ENCODE results near the gene MARCKSL1. TPM values are rescaled to one million over a fixed set of nuclear protein-coding genes. Genes with fewer than 3 reads are reported as not detected.

Gene MARCKSL1
- total and polyA plus RNA-seq, 3 donors from 2014 or later: 288 to 326 (median 312) TPM

- H3K4me1 ChIP-seq: no peaks in the 10 kb centered on the region
- H3K9me3 ChIP-seq: no peaks in the 10 kb centered on the region
- no peak overlapping the region for H3K4me3 ChIP-seq
- H3K27me3 ChIP-seq: no peaks in the 10 kb centered on the region
- no peak overlapping the region for H3K27ac ChIP-seq
- no peak for TF ChIP-seq POLR2A (IDR thresholded peaks at IDR 0.05)
- TF ChIP-seq CTCF (IDR thresholded peaks at IDR 0.05): no peak
- no peak for DNase-seq
- no peaks in the 10 kb centered on the region for H3K36me3 ChIP-seq (ENCODE audit: low read depth, missing control alignments)
- intact Hi-C loops (cut with DNase I; ENCODE audit: low total_unique reads): no loop called here
- 55 to 79% methylated on average over 1 of the region's 1 CpG for WGBS, 2 donors
Observed at GRCh38 chr1:32373996-32374592, 38.1 kb upstream of the MARCKSL1 start.

- TF ChIP-seq CTCF (IDR thresholded peaks at IDR 0.05): no peak
- TF ChIP-seq POLR2A (IDR thresholded peaks at IDR 0.05): no peak
- no peaks in the 10 kb centered on the region for H3K9me3 ChIP-seq
- intact Hi-C loops (cut with DNase I; ENCODE audit: low total_unique reads): no loop called here
- WGBS, 2 donors: 80 to 86% methylated on average over 5 of the region's 5 CpGs
- DNase-seq: no peak
- H3K4me1 ChIP-seq: no peaks in the 10 kb centered on the region
- H3K27ac ChIP-seq: no peak overlapping the region
- no peaks in the 10 kb centered on the region for H3K27me3 ChIP-seq
- no peak overlapping the region for H3K4me3 ChIP-seq
- no peaks in the 10 kb centered on the region for H3K36me3 ChIP-seq (ENCODE audit: low read depth, missing control alignments)
Observed at GRCh38 chr1:32372149-32372756, 36.2 kb upstream of the MARCKSL1 start.

GRCh38 chr1:32367912-32368635, 32.0 kb upstream of the MARCKSL1 start:
- WGBS, 2 donors: 96% methylated on average over 7 of the region's 7 CpGs
- Histone ChIP-seq H3K4me3 (no peak overlapping the region), H3K36me3 (ENCODE audit: low read depth, missing control alignments) (no peaks in the 10 kb centered on the region), H3K27ac (no peak overlapping the region), H3K27me3 (no peaks in the 10 kb centered on the region), H3K4me1 (peaks cover 7% of the 10 kb centered on the region), H3K9me3 (no peaks in the 10 kb centered on the region)
- no peak for DNase-seq
- intact Hi-C loops (cut with DNase I; ENCODE audit: low total_unique reads): no loop called here
- TF ChIP-seq CTCF (IDR thresholded peaks at IDR 0.05): no peak
- TF ChIP-seq POLR2A (IDR thresholded peaks at IDR 0.05): no peak

GRCh38 chr1:32365445-32365844, 29.4 kb upstream of the MARCKSL1 start:
- TF ChIP-seq CTCF (IDR thresholded peaks at IDR 0.05) (no peak), POLR2A (IDR thresholded peaks at IDR 0.05) (no peak)
- Histone ChIP-seq H3K36me3 (ENCODE audit: low read depth, missing control alignments) (no peaks in the 10 kb centered on the region), H3K4me1 (peaks cover 29% of the 10 kb centered on the region), H3K27me3 (no peaks in the 10 kb centered on the region), H3K27ac (peak overlapping the region in 1 of 2 donors; percentile 24), H3K9me3 (no peaks in the 10 kb centered on the region), H3K4me3 (no peak overlapping the region)
- WGBS, 2 donors: 73 to 77% methylated on average over 6 of the region's 6 CpGs
- DNase-seq: no peak
- intact Hi-C loops (cut with DNase I; ENCODE audit: low total_unique reads): no loop called here
